Esophagus squamous epithelium (tissue), 4 donors: Measurements from ENCODE around the gene CCDC74A.

ENCODE experiments used
- CTCF ChIP-seq, 6 experiments: fragments of 450-650 bp in 4 of 6; fragments of 200-600 bp in 2 of 6; sonication (generic) in 2 of 6; IDR thresholded peaks; one replicate each; pipeline ENCODE4 v1.5.1; 2016 to 2019; ENCODE audit warnings: antibody characterized with exemption in 6 of 6, mild to moderate bottlenecking in 4 of 6, moderate library complexity in 4 of 6
- POLR2A ChIP-seq, 4 donors: fragments of 450-650 bp; IDR thresholded peaks; one replicate each; pipeline ENCODE4 v1.6.1; 2017; ENCODE audit warnings: antibody characterized with exemption in 4 of 4, mild to moderate bottlenecking in 4 of 4, moderate library complexity in 3 of 4

GRCh38 chr2:131567891-131568290 lies 40.2 kb downstream of the CCDC74A start:
- TF ChIP-seq CTCF (IDR thresholded peaks at IDR 0.05) (no peak), POLR2A (IDR thresholded peaks at IDR 0.05) (no peak)
